Astrocyte of the spinal cord (primary cell): ENCODE measurements around the gene RPS18.
"Not testable (repeated sequence)": the region's sequence is repeated elsewhere in the genome, so short reads cannot be mapped to it uniquely, and the experiment has no call there.

ENCODE experiments used
- DNase-seq: peaks from one replicate; pipeline ENCODE4 v3.0.0; 2011; ENCODE audit warnings: low read depth, low spot score
- H3K4me3 ChIP-seq: 2 replicates; pipeline ENCODE4 v1.5.1; 2011; ENCODE audit warnings: low read depth, mild to moderate bottlenecking, low read length, moderate library complexity
- CTCF ChIP-seq: IDR thresholded peaks from 2 replicates; pipeline ENCODE4 v1.5.1; 2012; ENCODE audit warnings: low read depth, mild to moderate bottlenecking, low read length, inconsistent platforms
- in situ Hi-C: cut with HindIII; loops from 2 replicates; pipeline ENCODE4 v1.10.0; 2017; ENCODE audit warnings: low sequenced_read_pairs

Gene RPS18

GRCh38 chr6:33272275-33273128, 627 bp downstream of the RPS18 start:
- peak overlapping the region; percentile 84 for H3K4me3 ChIP-seq
- DNase-seq = no peak
- TF ChIP-seq CTCF = no peak
- in situ Hi-C loops = no loop called here

GRCh38 chr6:33273129-33273923, 1.5 kb downstream of the RPS18 start:
- peak overlapping the region; percentile 84 for H3K4me3 ChIP-seq
- in situ Hi-C loops = no loop called here
- no peak for DNase-seq
- TF ChIP-seq CTCF = no peak

- no peak for TF ChIP-seq CTCF
- peak overlapping the region; percentile 84 for H3K4me3 ChIP-seq
- no peak for DNase-seq
- in situ Hi-C loops = no loop called here
Observed at GRCh38 chr6:33273924-33274902, 2.3 kb downstream of the RPS18 start.

- in situ Hi-C loops, DNase-seq, H3K4me3 ChIP-seq: not testable (repeated sequence)
Observed at GRCh38 chr6:33275795-33276580, 4.1 kb downstream of the RPS18 start.

- TF ChIP-seq CTCF = no peak
- DNase-seq = no peak
- H3K4me3 ChIP-seq = peak overlapping the region; percentile 33
- in situ Hi-C loops = no loop called here
Observed at GRCh38 chr6:33276581-33276863, 4.6 kb downstream of the RPS18 start.

- TF ChIP-seq CTCF = peak; percentile 39
- peak; percentile 79 for DNase-seq
- H3K4me3 ChIP-seq = peak within 1 kb of the TSS; percentile 41
- in situ Hi-C loops = no loop called here
Observed at GRCh38 chr6:33276864-33277662, 5.2 kb downstream of the RPS18 start, which contains the start of gene B3GALT4. Gene B3GALT4, plus strand, starts transcription at chr6:33277123. Its CDS starts 297 bp downstream, at chr6:33277420.
